Mucosa of descending colon (tissue), 3 donors: ENCODE measurements around the gene LOXHD1. TPM values are rescaled to one million over a fixed set of nuclear protein-coding genes. Genes with fewer than 3 reads are reported as not detected.

Experiments used
- ATAC-seq: fragments of 200-7000 bp; cut with Tn5 transposase; one replicate; pipeline ENCODE4 v1.9.1; 2020; ENCODE audit warnings: mild to moderate bottlenecking, moderate library complexity
- DNase-seq, 3 donors: peaks; one replicate each; pipeline ENCODE4 v3.0.0-alpha.2; 2020
- H3K36me3 ChIP-seq: fragments of 200-600 bp; one replicate; pipeline ENCODE4 v1.8.0; 2021; ENCODE audit warnings: low read depth, mild to moderate bottlenecking
- H3K4me1 ChIP-seq: fragments of 200-600 bp; one replicate; pipeline ENCODE4 v1.8.0; 2021; ENCODE audit warnings: low read depth, mild to moderate bottlenecking
- H3K4me3 ChIP-seq: fragments of 200-600 bp; one replicate; pipeline ENCODE4 v1.8.0; 2021; ENCODE audit warnings: mild to moderate bottlenecking
- H3K9me3 ChIP-seq: fragments of 200-600 bp; one replicate; pipeline ENCODE4 v1.8.0; 2021; ENCODE audit warnings: mild to moderate bottlenecking
- intact Hi-C, 2 donors: fragments of 100-400 bp; cut with DNase I in 1 of 2; cut with micrococcal nuclease in 1 of 2; formaldehyde crosslinking; loops; one replicate each; pipeline versions ENCODE4 v1.11.0 to v1.11.1; 2022; cut with DNase I, micrococcal nuclease
- total RNA-seq, 3 donors: library from RNA; stranded (reverse); fragmentation: NEBNext Ultra II Directional in 2 of 3; extraction: Animal tissue kit (Norgen Biotek cat#: 25700) in 2 of 3; gene quantifications; one replicate each; pipeline versions ENCODE4 v1.2.1 to v1.2.4, GENCODE V29; 2021 to 2023
- TF ChIP-seq, protein P1 (sequence below): fragments of 200-600 bp; IDR thresholded peaks from one replicate; pipeline ENCODE4 v1.8.0; 2022; ENCODE audit warnings: antibody characterized with exemption, mild to moderate bottlenecking
- donor health status: DM: no; HTN: no; CAD: no; lungs with moderate emphysema.
- donor health status: DM: no; HTN: no; CAD: no.
- donor health status: DM: no; HTN: yes; CAD: no.

Gene LOXHD1
- total RNA-seq, 3 donors from 2014 or later, result 0.06 TPM; not detected in 2

DNA sequence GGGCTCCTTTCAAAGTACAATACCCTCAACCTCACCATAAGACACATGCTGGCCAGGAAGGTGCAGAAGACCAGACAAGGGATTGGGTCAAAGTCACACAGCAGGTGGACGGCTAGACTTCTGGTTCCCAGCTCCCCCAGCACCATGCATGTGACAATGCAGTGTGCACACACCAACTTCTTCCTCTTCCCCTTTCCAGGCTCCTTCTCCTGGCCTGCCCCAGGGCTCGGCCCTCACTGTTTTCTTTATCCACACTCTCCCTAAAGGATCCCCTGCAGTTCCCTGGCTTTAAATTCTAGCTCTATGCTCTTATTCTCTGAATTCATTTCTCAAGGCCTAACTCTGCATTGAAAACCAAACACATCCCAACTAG lies 82.3 kb downstream of the LOXHD1 start:
- Histone ChIP-seq H3K9me3 (no peaks in the 10 kb centered on the region), H3K4me3 (no peak overlapping the region), H3K4me1 (no peaks in the 10 kb centered on the region), H3K36me3 (no peaks in the 10 kb centered on the region)
- TF ChIP-seq, protein P1, sequence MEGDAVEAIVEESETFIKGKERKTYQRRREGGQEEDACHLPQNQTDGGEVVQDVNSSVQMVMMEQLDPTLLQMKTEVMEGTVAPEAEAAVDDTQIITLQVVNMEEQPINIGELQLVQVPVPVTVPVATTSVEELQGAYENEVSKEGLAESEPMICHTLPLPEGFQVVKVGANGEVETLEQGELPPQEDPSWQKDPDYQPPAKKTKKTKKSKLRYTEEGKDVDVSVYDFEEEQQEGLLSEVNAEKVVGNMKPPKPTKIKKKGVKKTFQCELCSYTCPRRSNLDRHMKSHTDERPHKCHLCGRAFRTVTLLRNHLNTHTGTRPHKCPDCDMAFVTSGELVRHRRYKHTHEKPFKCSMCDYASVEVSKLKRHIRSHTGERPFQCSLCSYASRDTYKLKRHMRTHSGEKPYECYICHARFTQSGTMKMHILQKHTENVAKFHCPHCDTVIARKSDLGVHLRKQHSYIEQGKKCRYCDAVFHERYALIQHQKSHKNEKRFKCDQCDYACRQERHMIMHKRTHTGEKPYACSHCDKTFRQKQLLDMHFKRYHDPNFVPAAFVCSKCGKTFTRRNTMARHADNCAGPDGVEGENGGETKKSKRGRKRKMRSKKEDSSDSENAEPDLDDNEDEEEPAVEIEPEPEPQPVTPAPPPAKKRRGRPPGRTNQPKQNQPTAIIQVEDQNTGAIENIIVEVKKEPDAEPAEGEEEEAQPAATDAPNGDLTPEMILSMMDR, result no peak
- intact Hi-C loops, result no loop called here
- ATAC-seq (no peak), DNase-seq (no peak)

DNA sequence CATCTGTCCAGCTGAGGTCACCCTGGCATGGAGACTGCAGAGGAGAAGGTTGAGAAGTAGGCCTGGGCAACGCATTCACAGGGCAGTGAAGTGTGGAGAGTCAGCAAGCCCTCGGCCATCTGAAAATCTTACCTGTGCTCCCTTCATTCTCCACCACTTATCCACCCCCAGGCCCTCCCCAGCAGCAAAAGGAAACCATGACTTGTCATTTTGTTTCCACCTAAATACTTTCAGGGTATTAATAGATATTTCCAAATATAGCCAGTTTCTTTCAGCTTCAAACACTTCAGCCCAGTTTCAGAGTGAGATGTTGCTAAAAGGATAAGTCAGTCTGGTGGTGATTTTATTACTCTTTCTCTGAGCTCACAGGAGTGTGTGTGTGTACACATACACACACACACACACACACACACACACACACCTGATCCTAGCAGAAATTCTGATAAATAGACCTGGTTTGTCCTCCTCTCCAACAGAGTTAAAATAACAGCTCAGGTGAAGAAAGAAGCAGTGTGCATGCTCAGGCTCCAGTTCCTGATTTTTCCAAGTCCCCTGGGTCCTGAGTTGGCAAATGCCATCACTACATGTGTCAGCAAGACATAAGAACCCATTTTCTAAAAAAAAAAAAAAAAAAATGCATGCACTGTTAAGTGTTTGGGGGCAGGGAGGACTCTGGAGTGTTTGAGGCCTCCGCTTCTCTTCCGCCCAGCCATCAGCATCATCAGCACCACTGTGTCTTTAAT lies 82.8 kb downstream of the LOXHD1 start:
- Histone ChIP-seq H3K4me1 (no peaks in the 10 kb centered on the region), H3K36me3 (no peaks in the 10 kb centered on the region), H3K4me3 (no peak overlapping the region), H3K9me3 (no peaks in the 10 kb centered on the region)
- TF ChIP-seq, protein P1, result no peak
- intact Hi-C loops, result no loop called here
- ATAC-seq (no peak), DNase-seq (no peak)

- Histone ChIP-seq H3K4me3 (no peak overlapping the region), H3K36me3 (no peaks in the 10 kb centered on the region), H3K4me1 (no peaks in the 10 kb centered on the region), H3K9me3 (no peaks in the 10 kb centered on the region)
- DNase-seq, result no peak
- intact Hi-C loops, result no loop called here
- ATAC-seq, result no peak
- TF ChIP-seq, protein P1, result no peak
Measured at GRCh38 chr18:46573156-46573555, 83.9 kb downstream of the LOXHD1 start.

- no peak overlapping the region for H3K4me3 ChIP-seq
- DNase-seq (no peak), ATAC-seq (no peak)
- H3K4me1 ChIP-seq, result no peaks in the 10 kb centered on the region
- H3K9me3 ChIP-seq, result no peaks in the 10 kb centered on the region
- no peaks in the 10 kb centered on the region for H3K36me3 ChIP-seq
- TF ChIP-seq, protein P1, result no peak
- intact Hi-C loops, result no loop called here
Measured at GRCh38 chr18:46571756-46572155, 85.3 kb downstream of the LOXHD1 start.

- intact Hi-C loops, result no loop called here
- H3K9me3 ChIP-seq, result no peaks in the 10 kb centered on the region
- DNase-seq (no peak), ATAC-seq (no peak)
- TF ChIP-seq, protein P1, result no peak
- no peaks in the 10 kb centered on the region for H3K4me1 ChIP-seq
- H3K4me3 ChIP-seq, result no peak overlapping the region
- H3K36me3 ChIP-seq, result no peaks in the 10 kb centered on the region
Measured at GRCh38 chr18:46570666-46571065, 86.4 kb downstream of the LOXHD1 start.
